K562 (cell line): ENCODE results near the gene SPDEF. TPM values are rescaled to one million over a fixed set of nuclear protein-coding genes. Genes with fewer than 3 reads are reported as not detected.

Source experiments
- CBX8 ChIP-seq: fragments of 200-600 bp; sonication (generic); IDR thresholded peaks from 2 replicates; pipeline ENCODE4 v1.6.1; 2012; ENCODE audit warnings: borderline replicate concordance, mixed run types, low read depth, mild to moderate bottlenecking, moderate library complexity, mixed read lengths, low read length, control low read depth, inconsistent platforms; ENCODE audit not compliant: poor library complexity, severe bottlenecking; ENCODE audit errors: extremely low read depth
- CHD7 ChIP-seq: fragments of 200-600 bp; sonication (generic); IDR thresholded peaks from one replicate; pipeline ENCODE4 v1.6.1; 2012; ENCODE audit warnings: mild to moderate bottlenecking, low read depth, low read length, inconsistent platforms
- DMBX1 ChIP-seq: fragments of 250-450 bp; sonication (Bioruptor Pico); IDR thresholded peaks from 2 replicates; pipeline ENCODE4 v1.8.0; 2022; ENCODE audit warnings: inconsistent platforms, mild to moderate bottlenecking, moderate library complexity, borderline replicate concordance
- ZNF507 ChIP-seq: conservative IDR thresholded peaks from 2 replicates; pipeline ENCODE4 v1.6.1; 2017; ENCODE audit warnings: missing genetic modification characterization, missing compliant biosample characterization
- polyA plus RNA-seq, 8 experiments: library from polyadenylated mRNA; depleted of rRNA in 4 of 8; stranded (reverse) in 5 of 8; unstranded in 3 of 8; fragments of >200 nt; fragmentation: Nextera tagmentation in 2 of 8; fragmentation: Illumina TruSeq in 1 of 8; extraction: Ambion mirVana in 2 of 8; extraction: Trizol in 1 of 8; gene quantifications; 2 replicates each; pipeline versions ENCODE4 v1.2.1 to v1.2.3, GENCODE V29; 2011 to 2014; ENCODE audit warnings: inconsistent platforms in 1 of 8, missing spikeins in 1 of 8
- total RNA-seq, 7 experiments: library from RNA; depleted of rRNA in 6 of 7; stranded (reverse); fragments of >200 nt in 6 of 7; fragmentation: Illumina TruSeq in 2 of 7; extraction: Trizol in 2 of 7; gene quantifications; 2 replicates each; pipeline versions ENCODE4 v1.2.1 to v1.2.3, GENCODE V29; 2011 to 2021; ENCODE audit warnings: low replicate concordance in 1 of 7
- TF ChIP-seq, protein P1 (sequence below), 2 experiments: fragments of 150-350 bp in 1 of 2; IDR thresholded peaks; 2 replicates each; pipeline ENCODE4 v1.6.1; 2012 to 2016; ENCODE audit warnings: low read depth in 2 of 2, low read length in 2 of 2, mild to moderate bottlenecking in 1 of 2, moderate library complexity in 1 of 2

Gene SPDEF
- total and polyA plus RNA-seq, 9 of the 15 experiments (the other 6 are each of a cell fraction or from before 2014, with no cell fraction given): 0.04 to 0.12 (median 0.11) TPM; not detected in 5

DNA sequence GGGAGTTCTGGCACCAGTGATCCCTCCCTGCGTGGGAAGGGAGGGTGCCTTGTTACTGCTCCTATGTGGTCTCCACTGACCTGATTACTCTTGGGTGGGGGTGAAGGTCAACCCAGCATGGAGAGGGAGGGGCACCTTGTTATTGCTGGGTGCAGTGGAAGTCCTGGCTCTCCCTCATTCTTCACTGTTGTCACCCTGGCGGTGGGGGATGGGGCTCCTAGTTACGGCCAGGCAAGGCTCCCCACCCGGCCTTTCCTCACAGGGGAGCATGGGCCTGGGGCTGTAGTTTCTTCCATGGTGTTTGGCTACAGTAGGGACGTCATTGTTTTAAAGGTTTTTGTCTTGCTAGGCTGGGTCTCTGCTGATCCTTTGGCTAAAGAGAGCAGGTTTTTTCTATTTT lies 49.4 kb downstream of the SPDEF start (continued):
- no peak for TF ChIP-seq CHD7
- TF ChIP-seq, protein P1, sequence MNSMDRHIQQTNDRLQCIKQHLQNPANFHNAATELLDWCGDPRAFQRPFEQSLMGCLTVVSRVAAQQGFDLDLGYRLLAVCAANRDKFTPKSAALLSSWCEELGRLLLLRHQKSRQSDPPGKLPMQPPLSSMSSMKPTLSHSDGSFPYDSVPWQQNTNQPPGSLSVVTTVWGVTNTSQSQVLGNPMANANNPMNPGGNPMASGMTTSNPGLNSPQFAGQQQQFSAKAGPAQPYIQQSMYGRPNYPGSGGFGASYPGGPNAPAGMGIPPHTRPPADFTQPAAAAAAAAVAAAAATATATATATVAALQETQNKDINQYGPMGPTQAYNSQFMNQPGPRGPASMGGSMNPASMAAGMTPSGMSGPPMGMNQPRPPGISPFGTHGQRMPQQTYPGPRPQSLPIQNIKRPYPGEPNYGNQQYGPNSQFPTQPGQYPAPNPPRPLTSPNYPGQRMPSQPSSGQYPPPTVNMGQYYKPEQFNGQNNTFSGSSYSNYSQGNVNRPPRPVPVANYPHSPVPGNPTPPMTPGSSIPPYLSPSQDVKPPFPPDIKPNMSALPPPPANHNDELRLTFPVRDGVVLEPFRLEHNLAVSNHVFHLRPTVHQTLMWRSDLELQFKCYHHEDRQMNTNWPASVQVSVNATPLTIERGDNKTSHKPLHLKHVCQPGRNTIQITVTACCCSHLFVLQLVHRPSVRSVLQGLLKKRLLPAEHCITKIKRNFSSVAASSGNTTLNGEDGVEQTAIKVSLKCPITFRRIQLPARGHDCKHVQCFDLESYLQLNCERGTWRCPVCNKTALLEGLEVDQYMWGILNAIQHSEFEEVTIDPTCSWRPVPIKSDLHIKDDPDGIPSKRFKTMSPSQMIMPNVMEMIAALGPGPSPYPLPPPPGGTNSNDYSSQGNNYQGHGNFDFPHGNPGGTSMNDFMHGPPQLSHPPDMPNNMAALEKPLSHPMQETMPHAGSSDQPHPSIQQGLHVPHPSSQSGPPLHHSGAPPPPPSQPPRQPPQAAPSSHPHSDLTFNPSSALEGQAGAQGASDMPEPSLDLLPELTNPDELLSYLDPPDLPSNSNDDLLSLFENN (IDR thresholded peaks at IDR 0.05; ENCODE audit: low read depth in 2 of 2, low read length in 2 of 2): no peak
- TF ChIP-seq CBX8: no peak
- TF ChIP-seq ZNF507 (tag): no peak
- TF ChIP-seq DMBX1 (CRISPR knock-in tag): no peak
